ENCODE data around the gene BANK1. TPM values are rescaled to one million over a fixed set of nuclear protein-coding genes. Genes with fewer than 3 reads are reported as not detected.

Gene BANK1
- total and polyA plus RNA-seq, 2 of the 4 experiments (the other 2 are of a cell fraction), result under 0.01 to 0.51 TPM

- no peaks in the 10 kb centered on the region for H3K9me1 ChIP-seq (ENCODE audit: insufficient read depth, low read length)
- 0 out of 2 replicates have a peak, but pooled peaks cover 2% of the 10 kb centered on the region for H3K4me1 ChIP-seq (ENCODE audit: control insufficient read depth, insufficient read depth, low read length)
- H2AK5ac ChIP-seq (ENCODE audit: low read depth, low read length), result peak overlapping the region; percentile 51; the same call in 1 of the 2 replicates
- in situ Hi-C loops (cut with MboI; ENCODE audit: low sequenced_read_pairs), result no loop called here
- dilution Hi-C loops (cut with HindIII; ENCODE audit: low sequenced_read_pairs, unreplicated experiment), result no loop called here
- peak overlapping the region; percentile 68 for H3K14ac ChIP-seq (replicated peaks; ENCODE audit: low read depth, low read length)
- POLR2A ChIA-PET (ENCODE audit: unreplicated experiment), result no interaction called here
- peak overlapping the region; percentile 17; the same call in 1 of the 2 replicates for H4K5ac ChIP-seq (ENCODE audit: low read depth, low read length)
- intact Hi-C loops (cut with micrococcal nuclease), result no loop called here
- no peak overlapping the region for H3K9ac ChIP-seq (ENCODE audit: low read depth, low read length)
- H3K4ac ChIP-seq (ENCODE audit: low read depth, low read length), result peak overlapping the region; percentile 80
- H3K18ac ChIP-seq (ENCODE audit: low read depth, low read length), result peak overlapping the region; percentile 54; the same call in 1 of the 2 replicates
- H3K4me3 ChIP-seq (ENCODE audit: insufficient read depth, low read depth, low read length), result no peak overlapping the region
- H2BK5ac ChIP-seq (ENCODE audit: low read depth, low read length, poor library complexity, severe bottlenecking), result peak overlapping the region; percentile 84
- ATAC-seq (ENCODE audit: low read depth) (no peak), DNase-seq (no peak)
- peak overlapping the region; percentile 84; the same call in 1 of the 2 replicates for H4K91ac ChIP-seq (ENCODE audit: insufficient read depth, low read depth, low read length)
- no peaks in the 10 kb centered on the region for H3K9me3 ChIP-seq (ENCODE audit: control insufficient read depth, insufficient read depth, low read length)
- H2AFZ ChIP-seq (replicated peaks; ENCODE audit: low read length, poor library complexity), result no peak overlapping the region
- H4K8ac ChIP-seq (ENCODE audit: low read depth in 2 of 2, low read length in 2 of 2), result peak overlapping the region; percentile 60 to 82; a peak in 2 of 4 replicates
- WGBS, 2 experiments (ENCODE audit: extremely low coverage in 2 of 2, insufficient read length in 1 of 2), result no CpG with 5 or more reads among the region's 2 CpGs
- H3K36me3 ChIP-seq (ENCODE audit: control insufficient read depth, insufficient read depth, low read length), result no peaks in the 10 kb centered on the region
- H3K23ac ChIP-seq (ENCODE audit: low read depth, low read length), result peak overlapping the region; percentile 67; the same call in 1 of the 2 replicates
- peak overlapping the region; percentile 91; the same call in 1 of the 2 replicates for H2BK20ac ChIP-seq (ENCODE audit: low read depth, low read length)
- no peak overlapping the region for H3K27ac ChIP-seq (ENCODE audit: insufficient read depth, low read length)
- H3K4me2 ChIP-seq (ENCODE audit: low read depth, low read length), result no peak overlapping the region
- no TSS peak for BruUV-seq (replicated peaks)
- CTCF ChIA-PET, result no interaction called here
- peak overlapping the region; percentile 86; the same call in 1 of the 3 replicates for H2BK15ac ChIP-seq (ENCODE audit: low read depth, low read length)
- H2BK120ac ChIP-seq (ENCODE audit: low read depth, low read length), result peak overlapping the region; percentile 88
- no peaks in the 10 kb centered on the region for H3K27me3 ChIP-seq (ENCODE audit: control insufficient read depth, insufficient read depth, low read length)
- H3K56ac ChIP-seq (ENCODE audit: extremely low read depth, insufficient read depth, low read length), result peak overlapping the region; percentile 81; the same call in 1 of the 2 replicates
- H4K20me1 ChIP-seq (ENCODE audit: insufficient read depth, low read length), result no peaks in the 10 kb centered on the region
- no peak for TF ChIP-seq CHD1 (IDR thresholded peaks at IDR 0.05; ENCODE audit: low read depth, low read length)
- no peak for TF ChIP-seq RCOR1 (IDR thresholded peaks at IDR 0.05; ENCODE audit: insufficient replicate concordance, low read length)
- TF ChIP-seq MXI1 (IDR thresholded peaks at IDR 0.05; ENCODE audit: borderline replicate concordance, low read depth, low read length), result no peak
- TF ChIP-seq POLR2A (IDR thresholded peaks at IDR 0.05; ENCODE audit: low read depth, low read length), result no peak
- TF ChIP-seq RAD21 (IDR thresholded peaks at IDR 0.05; ENCODE audit: low read length), result no peak
- TF ChIP-seq, protein P1, sequence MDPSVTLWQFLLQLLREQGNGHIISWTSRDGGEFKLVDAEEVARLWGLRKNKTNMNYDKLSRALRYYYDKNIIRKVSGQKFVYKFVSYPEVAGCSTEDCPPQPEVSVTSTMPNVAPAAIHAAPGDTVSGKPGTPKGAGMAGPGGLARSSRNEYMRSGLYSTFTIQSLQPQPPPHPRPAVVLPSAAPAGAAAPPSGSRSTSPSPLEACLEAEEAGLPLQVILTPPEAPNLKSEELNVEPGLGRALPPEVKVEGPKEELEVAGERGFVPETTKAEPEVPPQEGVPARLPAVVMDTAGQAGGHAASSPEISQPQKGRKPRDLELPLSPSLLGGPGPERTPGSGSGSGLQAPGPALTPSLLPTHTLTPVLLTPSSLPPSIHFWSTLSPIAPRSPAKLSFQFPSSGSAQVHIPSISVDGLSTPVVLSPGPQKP (IDR thresholded peaks at IDR 0.05; ENCODE audit: borderline replicate concordance, low read depth, low read length), result no peak
- TF ChIP-seq, protein P2, sequence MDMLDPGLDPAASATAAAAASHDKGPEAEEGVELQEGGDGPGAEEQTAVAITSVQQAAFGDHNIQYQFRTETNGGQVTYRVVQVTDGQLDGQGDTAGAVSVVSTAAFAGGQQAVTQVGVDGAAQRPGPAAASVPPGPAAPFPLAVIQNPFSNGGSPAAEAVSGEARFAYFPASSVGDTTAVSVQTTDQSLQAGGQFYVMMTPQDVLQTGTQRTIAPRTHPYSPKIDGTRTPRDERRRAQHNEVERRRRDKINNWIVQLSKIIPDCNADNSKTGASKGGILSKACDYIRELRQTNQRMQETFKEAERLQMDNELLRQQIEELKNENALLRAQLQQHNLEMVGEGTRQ (IDR thresholded peaks at IDR 0.05; ENCODE audit: low read depth, low read length), result no peak
- no peak for TF ChIP-seq RFX5 (IDR thresholded peaks at IDR 0.05; ENCODE audit: low read depth, low read length)
- no peak for TF ChIP-seq MAFK (IDR thresholded peaks at IDR 0.05; ENCODE audit: low read depth, low read length)
- TF ChIP-seq SMC3 (IDR thresholded peaks at IDR 0.05; ENCODE audit: low read depth, low read length), result no peak
- no peak for TF ChIP-seq FOS (IDR thresholded peaks at IDR 0.05; ENCODE audit: low read depth, low read length)
- no peak for TF ChIP-seq CEBPB (IDR thresholded peaks at IDR 0.05; ENCODE audit: low read depth, low read length)
- TF ChIP-seq MAZ (IDR thresholded peaks at IDR 0.05; ENCODE audit: borderline replicate concordance, low read depth, low read length), result no peak
- no peak for TF ChIP-seq NFE2L2 (IDR thresholded peaks at IDR 0.05; ENCODE audit: low read depth, low read length)
- TF ChIP-seq, protein P3, sequence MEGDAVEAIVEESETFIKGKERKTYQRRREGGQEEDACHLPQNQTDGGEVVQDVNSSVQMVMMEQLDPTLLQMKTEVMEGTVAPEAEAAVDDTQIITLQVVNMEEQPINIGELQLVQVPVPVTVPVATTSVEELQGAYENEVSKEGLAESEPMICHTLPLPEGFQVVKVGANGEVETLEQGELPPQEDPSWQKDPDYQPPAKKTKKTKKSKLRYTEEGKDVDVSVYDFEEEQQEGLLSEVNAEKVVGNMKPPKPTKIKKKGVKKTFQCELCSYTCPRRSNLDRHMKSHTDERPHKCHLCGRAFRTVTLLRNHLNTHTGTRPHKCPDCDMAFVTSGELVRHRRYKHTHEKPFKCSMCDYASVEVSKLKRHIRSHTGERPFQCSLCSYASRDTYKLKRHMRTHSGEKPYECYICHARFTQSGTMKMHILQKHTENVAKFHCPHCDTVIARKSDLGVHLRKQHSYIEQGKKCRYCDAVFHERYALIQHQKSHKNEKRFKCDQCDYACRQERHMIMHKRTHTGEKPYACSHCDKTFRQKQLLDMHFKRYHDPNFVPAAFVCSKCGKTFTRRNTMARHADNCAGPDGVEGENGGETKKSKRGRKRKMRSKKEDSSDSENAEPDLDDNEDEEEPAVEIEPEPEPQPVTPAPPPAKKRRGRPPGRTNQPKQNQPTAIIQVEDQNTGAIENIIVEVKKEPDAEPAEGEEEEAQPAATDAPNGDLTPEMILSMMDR (conservative IDR thresholded peaks at IDR 0.05; ENCODE audit: low read depth, low read length), result no peak
- H3K79me1 ChIP-seq (ENCODE audit: low read depth in 1 of 2, low read length in 2 of 2), result no peaks in the 10 kb centered on the region
- no peak overlapping the region for H2AK9ac ChIP-seq (replicated peaks; ENCODE audit: low read depth, low read length, poor library complexity)
Observed at GRCh38 chr4:101864660-101865059, 74.1 kb downstream of the BANK1 start.
